Activated naive CD4-positive, alpha-beta T cell treated with anti-CD3 and anti-CD28 coated beads for 36 hours (primary cell): ENCODE data around the gene GCSAML. TPM values are rescaled to one million over a fixed set of nuclear protein-coding genes. Genes with fewer than 3 reads are reported as not detected.

Source experiments
- CTCF ChIA-PET: fragments of 350-600 bp; sonication (Branson Sonifier 250); formaldehyde crosslinking; loops from one replicate; lab custom pipeline; 2021; ENCODE audit warnings: antibody characterized with exemption; lab: Charles Lee
- DNase-seq: peaks from one replicate; pipeline ENCODE4 v3.0.0-alpha.2; 2020
- H3K27ac Mint-ChIP-seq: one replicate; pipeline ENCODE4 v1.8.0; 2021; ENCODE audit warnings: mild to moderate bottlenecking, mixed read lengths
- H3K27me3 Mint-ChIP-seq: one replicate; pipeline ENCODE4 v1.8.0; 2021; ENCODE audit warnings: low read depth, mixed read lengths
- H3K36me3 Mint-ChIP-seq: one replicate; pipeline ENCODE4 v1.8.0; 2021; ENCODE audit warnings: low read depth, mixed read lengths
- H3K4me1 Mint-ChIP-seq: one replicate; pipeline ENCODE4 v1.8.0; 2021; ENCODE audit warnings: low read depth, mixed read lengths
- H3K4me3 Mint-ChIP-seq: one replicate; pipeline ENCODE4 v1.8.0; 2021; ENCODE audit warnings: mild to moderate bottlenecking, moderate library complexity, mixed read lengths
- H3K9me3 Mint-ChIP-seq: one replicate; pipeline ENCODE4 v1.8.0; 2021; ENCODE audit warnings: mixed read lengths
- intact Hi-C: fragments of 100-400 bp; cut with micrococcal nuclease; formaldehyde crosslinking; loops from one replicate; pipeline ENCODE4 v1.15.1; 2023
- total RNA-seq, 2 experiments: library from RNA; stranded (reverse); gene quantifications; one replicate each; pipeline ENCODE4 v1.2.3, GENCODE V29; 2021

Gene GCSAML
- total RNA-seq, 2 experiments from 2014 or later = not detected

- H3K9me3 Mint-ChIP-seq = no peaks in the 10 kb centered on the region
- CTCF ChIA-PET = interaction anchor here (0.6 kb wide), 1 partner anchor 297 kb away, joined by 3 read pairs; no protein-coding TSS in a partner anchor
- DNase-seq = no peak
These were observed 10.4 kb upstream of the GCSAML start for GRCh38 chr1:247538561-247538960.

GRCh38 chr1:247539215-247539614 lies 9.7 kb upstream of the GCSAML start:
- Mint-ChIP-seq H3K4me1 (no peaks in the 10 kb centered on the region), H3K4me3 (no peak overlapping the region), H3K27me3 (peaks cover 17% of the 10 kb centered on the region), H3K36me3 (no peaks in the 10 kb centered on the region), H3K9me3 (no peaks in the 10 kb centered on the region), H3K27ac (no peak overlapping the region)
- CTCF ChIA-PET = interaction anchor here (0.6 kb wide), 1 partner anchor 298 kb away, joined by 3 read pairs; no protein-coding TSS in a partner anchor
- DNase-seq = no peak
- intact Hi-C loops = no loop called here

More at GRCh38 chr1:247538561-247538960, 10.4 kb upstream of the GCSAML start:
- Mint-ChIP-seq H3K36me3 (no peaks in the 10 kb centered on the region), H3K4me3 (no peak overlapping the region), H3K4me1 (no peaks in the 10 kb centered on the region), H3K27me3 (peaks cover 17% of the 10 kb centered on the region), H3K27ac (no peak overlapping the region)
- intact Hi-C loops = no loop called here

- Mint-ChIP-seq H3K4me1 (no peaks in the 10 kb centered on the region), H3K27ac (no peak overlapping the region), H3K27me3 (peaks cover 17% of the 10 kb centered on the region), H3K36me3 (no peaks in the 10 kb centered on the region), H3K9me3 (no peaks in the 10 kb centered on the region), H3K4me3 (no peak overlapping the region)
- CTCF ChIA-PET = interaction anchor here (1.1 to 1.2 kb wide), 2 partner anchors 151 to 168 kb away, joined by 3 read pairs; no protein-coding TSS in a partner anchor
- intact Hi-C loops = no loop called here
- DNase-seq = no peak
These were observed 8.4 kb upstream of the GCSAML start for GRCh38 chr1:247540581-247540980.

GRCh38 chr1:247542811-247543210 lies 6.1 kb upstream of the GCSAML start:
- Mint-ChIP-seq H3K9me3 (no peaks in the 10 kb centered on the region), H3K27me3 (peaks cover 21% of the 10 kb centered on the region), H3K36me3 (no peaks in the 10 kb centered on the region), H3K4me1 (no peaks in the 10 kb centered on the region), H3K4me3 (no peak overlapping the region), H3K27ac (no peak overlapping the region)
- no peak for DNase-seq
- CTCF ChIA-PET = no interaction called here
- intact Hi-C loops = no loop called here

GRCh38 chr1:247548092-247548491 lies 842 bp upstream of the GCSAML start:
- Mint-ChIP-seq H3K9me3 (no peaks in the 10 kb centered on the region), H3K4me1 (peaks cover 9% of the 10 kb centered on the region), H3K36me3 (no peaks in the 10 kb centered on the region), H3K4me3 (no peak overlapping the region), H3K27me3 (peaks cover 25% of the 10 kb centered on the region), H3K27ac (no peak overlapping the region)
- intact Hi-C loops = no loop called here
- no peak for DNase-seq
- CTCF ChIA-PET = no interaction called here

DNA sequence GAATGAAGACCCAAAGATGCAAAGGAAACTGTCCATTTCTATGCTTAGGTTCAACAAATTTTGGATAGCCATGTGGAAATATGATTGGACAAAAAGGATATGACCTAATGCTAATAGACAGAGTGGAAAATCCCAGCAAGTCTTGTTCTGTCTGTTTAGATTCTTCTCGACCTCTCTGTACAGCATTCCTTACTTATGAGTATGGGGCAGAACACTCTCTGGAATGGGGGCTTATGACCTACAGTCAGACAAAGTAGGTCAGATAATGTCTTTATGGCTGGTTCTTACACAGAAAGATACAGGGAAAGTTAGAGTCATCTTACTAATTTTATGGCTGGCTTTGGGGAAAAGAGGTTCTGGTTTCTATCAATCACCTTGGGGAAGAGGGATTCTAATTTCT lies 2.8 kb downstream of the GCSAML start:
- no peaks in the 10 kb centered on the region for H3K9me3 Mint-ChIP-seq
- DNase-seq = no peak
- H3K36me3 Mint-ChIP-seq = no peaks in the 10 kb centered on the region
- CTCF ChIA-PET = no interaction called here
- intact Hi-C loops = no loop called here
- peaks cover 9% of the 10 kb centered on the region for H3K4me1 Mint-ChIP-seq
- no peak overlapping the region for H3K4me3 Mint-ChIP-seq
- no peak overlapping the region for H3K27ac Mint-ChIP-seq
- H3K27me3 Mint-ChIP-seq = peaks cover 23% of the 10 kb centered on the region

DNA sequence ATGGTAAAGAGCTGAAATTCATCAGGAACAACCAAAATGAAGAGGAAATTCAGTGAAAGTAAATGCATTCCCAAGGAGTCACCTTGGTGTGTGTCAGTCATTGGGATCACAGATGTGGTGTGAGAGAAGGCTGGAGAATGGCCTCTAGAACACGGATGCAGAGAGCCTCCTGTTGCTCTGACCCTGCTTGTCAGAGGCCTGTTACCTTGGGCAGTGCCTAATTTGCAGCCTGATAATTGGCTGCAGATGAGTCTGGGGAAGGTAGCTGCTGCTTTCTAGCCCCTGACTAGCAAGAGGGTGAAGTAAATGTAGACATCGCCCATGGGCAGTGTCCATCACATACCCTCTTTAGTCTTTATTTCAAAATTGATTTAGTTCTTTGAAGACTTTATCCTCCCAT lies 3.3 kb downstream of the GCSAML start:
- H3K27ac Mint-ChIP-seq = no peak overlapping the region
- CTCF ChIA-PET = no interaction called here
- peaks cover 9% of the 10 kb centered on the region for H3K4me1 Mint-ChIP-seq
- H3K27me3 Mint-ChIP-seq = peaks cover 19% of the 10 kb centered on the region
- H3K4me3 Mint-ChIP-seq = no peak overlapping the region
- no peak for DNase-seq
- H3K9me3 Mint-ChIP-seq = no peaks in the 10 kb centered on the region
- H3K36me3 Mint-ChIP-seq = no peaks in the 10 kb centered on the region
- intact Hi-C loops = no loop called here

DNA sequence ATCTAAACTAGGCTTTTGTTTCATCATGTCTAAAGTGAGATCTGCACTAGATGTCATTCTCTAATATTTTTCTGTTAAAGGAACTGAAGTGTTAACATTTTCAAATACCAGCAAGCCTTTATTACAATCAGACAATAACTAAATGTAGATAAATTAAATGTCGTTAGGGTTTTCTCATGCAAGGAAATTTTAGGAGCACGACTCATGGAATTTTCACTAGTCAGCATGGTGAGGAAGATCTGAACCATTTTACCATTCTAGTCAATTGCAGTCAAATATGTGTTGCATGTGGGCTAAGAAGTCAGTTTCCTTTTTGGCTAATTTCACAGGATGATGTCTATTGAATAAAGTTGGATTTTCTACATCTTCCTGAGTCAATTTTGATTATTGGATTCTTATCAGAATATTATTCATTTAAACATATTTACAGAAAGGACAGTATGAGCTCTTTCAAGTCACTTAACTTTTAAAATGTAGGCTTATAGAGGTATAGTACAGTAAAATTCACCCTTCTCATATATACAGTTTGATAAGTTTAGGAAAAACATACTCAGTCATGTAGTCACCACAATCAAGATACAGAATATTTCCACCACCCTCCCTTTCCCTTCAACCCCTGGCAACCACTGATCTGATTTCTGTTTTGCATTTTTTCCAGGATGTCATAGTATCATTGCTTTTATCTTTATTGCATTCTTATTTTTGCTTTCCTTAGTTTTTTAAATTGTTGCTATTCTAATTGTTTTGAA lies 9.2 kb downstream of the GCSAML start:
- DNase-seq = no peak
- peaks cover 2% of the 10 kb centered on the region for H3K27me3 Mint-ChIP-seq
- CTCF ChIA-PET = no interaction called here
- H3K27ac Mint-ChIP-seq = no peak overlapping the region
- H3K4me3 Mint-ChIP-seq = no peak overlapping the region
- H3K4me1 Mint-ChIP-seq = peaks cover 3% of the 10 kb centered on the region
- intact Hi-C loops = no loop called here
- no peaks in the 10 kb centered on the region for H3K9me3 Mint-ChIP-seq
- no peaks in the 10 kb centered on the region for H3K36me3 Mint-ChIP-seq

DNA sequence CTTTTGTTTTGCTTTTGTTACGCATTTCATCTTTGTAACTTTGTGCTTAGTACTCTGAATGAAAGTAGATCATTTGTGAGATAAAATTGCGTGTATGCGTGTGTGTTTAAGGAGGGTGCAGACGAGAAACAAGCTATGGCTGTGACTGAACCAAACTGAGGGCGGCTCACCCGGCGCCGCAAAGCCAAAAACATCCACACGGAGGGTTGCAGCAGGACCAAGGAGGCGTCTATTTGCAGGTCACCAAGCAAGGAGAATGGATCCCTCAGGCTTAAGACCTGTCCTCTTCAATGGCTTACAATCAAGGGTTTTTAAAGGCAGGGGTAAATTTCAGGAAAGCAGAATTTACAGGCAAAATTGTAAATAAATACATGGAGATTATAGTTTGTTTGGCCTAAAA lies 12.8 kb downstream of the GCSAML start:
- H3K27me3 Mint-ChIP-seq = peaks cover 2% of the 10 kb centered on the region
- H3K4me3 Mint-ChIP-seq = no peak overlapping the region
- H3K9me3 Mint-ChIP-seq = no peaks in the 10 kb centered on the region
- H3K4me1 Mint-ChIP-seq = peaks cover 3% of the 10 kb centered on the region
- H3K27ac Mint-ChIP-seq = no peak overlapping the region
- intact Hi-C loops = no loop called here
- no peaks in the 10 kb centered on the region for H3K36me3 Mint-ChIP-seq
- DNase-seq = no peak
- CTCF ChIA-PET = no interaction called here

- Mint-ChIP-seq H3K27me3 (peaks cover 2% of the 10 kb centered on the region), H3K4me3 (no peak overlapping the region), H3K27ac (no peak overlapping the region), H3K4me1 (peaks cover 3% of the 10 kb centered on the region), H3K9me3 (no peaks in the 10 kb centered on the region), H3K36me3 (no peaks in the 10 kb centered on the region)
- CTCF ChIA-PET = no interaction called here
- no peak for DNase-seq
- intact Hi-C loops = no loop called here
These were observed 13.3 kb downstream of the GCSAML start for GRCh38 chr1:247562198-247562597.

DNA sequence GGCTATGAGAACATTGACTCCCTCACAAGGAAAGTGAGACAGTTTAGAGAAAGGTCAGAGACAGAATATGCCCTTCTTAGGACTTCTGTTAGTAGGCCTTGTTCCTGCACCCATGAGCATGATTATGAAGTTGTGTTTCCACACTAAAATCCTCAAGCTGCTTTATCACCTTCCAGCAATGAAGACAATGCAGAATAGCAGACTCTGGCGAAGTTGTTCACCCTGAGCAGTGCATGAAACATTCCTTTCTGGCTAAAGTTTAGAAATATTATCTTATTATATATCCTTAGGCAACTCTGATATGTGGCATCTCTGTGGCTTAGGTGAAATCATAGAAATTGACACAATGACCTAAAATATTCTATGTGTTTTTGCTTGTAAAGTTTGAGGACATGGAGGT lies 25.3 kb downstream of the GCSAML start:
- intact Hi-C loops = no loop called here
- Mint-ChIP-seq H3K36me3 (no peaks in the 10 kb centered on the region), H3K27ac (no peak overlapping the region), H3K27me3 (peaks cover 17% of the 10 kb centered on the region), H3K9me3 (peaks cover 11% of the 10 kb centered on the region), H3K4me1 (no peaks in the 10 kb centered on the region), H3K4me3 (no peak overlapping the region)
- CTCF ChIA-PET = no interaction called here
- no peak for DNase-seq

DNA sequence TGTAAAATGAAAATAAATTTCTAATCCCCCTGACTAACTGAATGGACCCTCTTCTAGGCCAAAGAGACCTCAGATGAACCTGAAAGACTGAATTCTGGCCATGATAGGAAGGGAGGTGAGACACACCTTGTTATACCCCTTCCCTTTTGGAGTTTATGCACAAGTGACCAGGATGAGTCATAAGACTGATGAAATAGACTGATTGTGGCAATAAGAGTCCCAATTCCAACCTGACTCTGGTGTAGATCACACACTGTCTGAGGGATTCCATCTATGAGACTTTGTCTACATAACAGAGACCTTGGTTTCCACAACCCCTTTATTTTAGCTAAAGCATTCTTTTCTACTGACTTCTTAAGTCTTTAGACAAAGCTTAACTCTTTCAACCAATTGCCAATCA lies 25.7 kb downstream of the GCSAML start:
- no peak for DNase-seq
- H3K9me3 Mint-ChIP-seq = peaks cover 11% of the 10 kb centered on the region
- intact Hi-C loops = no loop called here
- CTCF ChIA-PET = interaction anchor here (0.6 kb wide), 1 partner anchor 165 kb away, joined by 3 read pairs; no protein-coding TSS in a partner anchor
- no peaks in the 10 kb centered on the region for H3K4me1 Mint-ChIP-seq
- H3K4me3 Mint-ChIP-seq = no peak overlapping the region
- peaks cover 17% of the 10 kb centered on the region for H3K27me3 Mint-ChIP-seq
- H3K27ac Mint-ChIP-seq = no peak overlapping the region
- H3K36me3 Mint-ChIP-seq = no peaks in the 10 kb centered on the region

DNA sequence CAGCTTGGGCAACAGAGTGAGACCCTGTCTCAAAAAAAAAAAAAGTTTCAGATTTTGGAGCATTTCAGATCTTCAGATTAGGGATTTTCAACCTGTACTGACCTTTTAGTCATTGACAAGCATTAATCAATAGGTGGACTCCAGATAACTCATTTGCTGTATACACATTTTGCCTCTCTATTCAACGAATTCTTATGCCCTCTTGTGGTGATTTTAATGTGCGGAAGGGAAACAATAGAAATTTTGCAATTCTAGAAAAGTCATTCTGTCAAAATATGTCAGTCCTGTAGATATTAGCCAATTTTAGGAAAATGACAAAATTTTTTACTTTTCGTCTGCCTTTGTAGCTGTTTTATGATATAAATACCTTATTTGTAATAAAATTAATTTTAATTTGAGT lies 27.6 kb downstream of the GCSAML start:
- intact Hi-C loops = loop anchor here (1.0 kb wide), 2 partner anchors 186 to 204 kb away; no protein-coding TSS in a partner anchor
- CTCF ChIA-PET = interaction anchor here (0.9 kb wide), 1 partner anchor 187 kb away, joined by 3 read pairs; no protein-coding TSS in a partner anchor

More for the DNA sequence above, 27.6 kb downstream of the GCSAML start:
- Mint-ChIP-seq H3K36me3 (no peaks in the 10 kb centered on the region), H3K27ac (no peak overlapping the region), H3K4me3 (no peak overlapping the region), H3K9me3 (no peaks in the 10 kb centered on the region), H3K27me3 (peaks cover 17% of the 10 kb centered on the region), H3K4me1 (no peaks in the 10 kb centered on the region)
- no peak for DNase-seq
